K562 treated with DMSO at 1 percent for 4 hours (cell line): ENCODE data around the gene ADAM20. TPM values are rescaled to one million over a fixed set of nuclear protein-coding genes. Genes with fewer than 3 reads are reported as not detected.

Experiments
- total RNA-seq: library from RNA; unstranded; fragments of 300-600 nt; gene quantifications from 2 replicates; pipeline ENCODE4 v1.2.3, GENCODE V29; 2022; ENCODE audit not compliant: insufficient read depth

The ADAM20 gene
- not detected in 2 replicates for total RNA-seq

GRCh38 chr14:70534904-70535303 is at the start of gene ADAM20:
TSS of gene ADAM20 (minus strand) at chr14:70535004. CDS start at chr14:70524757, 10,247 bp downstream.

Other genes starting within 250 kb of the ADAM20 start
- 7.2 and 8.6 TPM in 2 replicates for gene COX16, start 175.3 kb downstream of the ADAM20 start, total RNA-seq
- 1.8 and 2.0 TPM in 2 replicates for gene SYNJ2BP, start 117.9 kb downstream of the ADAM20 start, total RNA-seq
- gene ADAM21, start 82.8 kb downstream of the ADAM20 start, total RNA-seq: 0.62 TPM in 1 of 2 replicates, not detected in the other
- 12.5 TPM in 2 replicates for gene MED6, start 65.7 kb upstream of the ADAM20 start, total RNA-seq
- not detected in 2 replicates for gene TTC9, start 106.9 kb upstream of the ADAM20 start, total RNA-seq